Astrocyte (in vitro differentiated cells and primary cell): Measurements from ENCODE around the gene NES. TPM values are rescaled to one million over a fixed set of nuclear protein-coding genes. Genes with fewer than 3 reads are reported as not detected.

Experiments
- DNase-seq: peaks from one replicate; pipeline ENCODE4 v3.0.0-alpha.2; 2010; ENCODE audit warnings: low read depth
- FAIRE-seq: peaks from 2 replicates; lab custom pipeline; 2011; peaks lifted over from hg19 to GRCh38; lab: Jason Lieb, UNC
- H2AFZ ChIP-seq: 2 replicates; pipeline ENCODE4 v1.6.0; 2012; ENCODE audit warnings: low read depth, low read length, inconsistent platforms
- H3K27ac ChIP-seq: 2 replicates; pipeline ENCODE4 v1.5.1; 2011; ENCODE audit warnings: low read depth, low read length, inconsistent platforms
- H3K27me3 ChIP-seq: 2 replicates; pipeline ENCODE4 v1.6.0; 2011; ENCODE audit warnings: low read length, inconsistent platforms; ENCODE audit not compliant: insufficient read depth
- H3K36me3 ChIP-seq: 2 replicates; pipeline ENCODE4 v1.5.1; 2011; ENCODE audit warnings: low read length, inconsistent platforms; ENCODE audit not compliant: insufficient read depth
- H3K4me1 ChIP-seq: 2 replicates; pipeline ENCODE4 v1.5.1; 2011; ENCODE audit warnings: low read length, inconsistent platforms; ENCODE audit not compliant: insufficient read depth
- H3K4me2 ChIP-seq: 2 replicates; pipeline ENCODE4 v1.6.0; 2012; ENCODE audit warnings: low read length, inconsistent platforms
- H3K4me3 ChIP-seq: 2 replicates; pipeline ENCODE4 v1.5.1; 2011; ENCODE audit warnings: low read depth, mild to moderate bottlenecking, low read length, inconsistent platforms; ENCODE audit not compliant: insufficient read depth
- H3K79me2 ChIP-seq: 2 replicates; pipeline ENCODE4 v1.6.0; 2012; ENCODE audit warnings: mild to moderate bottlenecking, low read length, inconsistent platforms; ENCODE audit not compliant: insufficient read depth
- H3K9ac ChIP-seq: 2 replicates; pipeline ENCODE4 v1.6.0; 2012; ENCODE audit warnings: mild to moderate bottlenecking, low read length, inconsistent platforms
- H3K9me3 ChIP-seq: 2 replicates; pipeline ENCODE4 v1.5.1; 2012; ENCODE audit warnings: low read depth, mild to moderate bottlenecking, low read length, inconsistent platforms; ENCODE audit not compliant: insufficient read depth
- H4K20me1 ChIP-seq: 2 replicates; pipeline ENCODE4 v1.6.0; 2012; ENCODE audit warnings: low read length, inconsistent platforms; ENCODE audit not compliant: insufficient read depth
- H3K27ac Mint-ChIP-seq: one replicate; pipeline ENCODE4 v1.8.0; 2021; ENCODE audit warnings: mild to moderate bottlenecking, mixed read lengths; ENCODE audit not compliant: unreplicated experiment
- H3K27me3 Mint-ChIP-seq: one replicate; pipeline ENCODE4 v1.8.0; 2021; ENCODE audit warnings: low read depth, mixed read lengths; ENCODE audit not compliant: unreplicated experiment
- H3K36me3 Mint-ChIP-seq: one replicate; pipeline ENCODE4 v1.8.0; 2021; ENCODE audit warnings: low read depth, mixed read lengths; ENCODE audit not compliant: unreplicated experiment
- H3K4me1 Mint-ChIP-seq: one replicate; pipeline ENCODE4 v1.8.0; 2021; ENCODE audit warnings: low read depth, mixed read lengths; ENCODE audit not compliant: unreplicated experiment
- H3K4me3 Mint-ChIP-seq: one replicate; pipeline ENCODE4 v1.8.0; 2021; ENCODE audit warnings: mild to moderate bottlenecking, moderate library complexity, mixed read lengths; ENCODE audit not compliant: unreplicated experiment
- H3K9me3 Mint-ChIP-seq: one replicate; pipeline ENCODE4 v1.8.0; 2021; ENCODE audit warnings: mild to moderate bottlenecking, mixed read lengths; ENCODE audit not compliant: unreplicated experiment
- EZH2 ChIP-seq: IDR thresholded peaks from 2 replicates; pipeline ENCODE4 v1.6.1; 2012; ENCODE audit warnings: mild to moderate bottlenecking, low read length, inconsistent platforms; ENCODE audit not compliant: insufficient read depth
- total RNA-seq: library from RNA; stranded (reverse); gene quantifications from 2 replicates; pipeline ENCODE4 v1.2.1, GENCODE V29; 2021
- TF ChIP-seq, protein P1 (sequence below): IDR thresholded peaks from 2 replicates; pipeline ENCODE4 v1.5.1; 2011; ENCODE audit warnings: low read depth, mild to moderate bottlenecking, inconsistent platforms, low read length, moderate library complexity; ENCODE audit not compliant: insufficient read depth

The NES gene
- total RNA-seq, 1 donor from 2014 or later = 310 TPM

DNA sequence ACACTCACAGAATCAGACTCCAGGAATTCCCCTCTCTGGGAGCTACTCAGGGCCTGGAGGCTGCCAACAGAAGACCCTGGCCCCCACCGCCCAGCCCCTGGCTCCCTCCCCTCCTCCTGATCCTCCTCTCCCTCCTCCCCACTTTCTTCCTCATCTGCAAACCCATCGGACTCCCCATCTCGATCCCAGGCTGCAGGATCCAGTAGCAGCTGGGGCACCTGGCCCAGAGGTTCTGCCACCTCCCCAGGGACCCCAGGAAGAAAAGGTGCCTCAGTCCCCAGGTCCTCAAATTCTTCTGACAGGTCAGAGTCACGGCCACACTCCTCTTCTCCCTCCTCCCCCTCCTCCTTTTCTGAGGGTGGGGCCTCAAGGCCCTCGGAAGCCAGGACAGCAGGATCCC is 7.4 kb downstream of the NES start:
- Histone ChIP-seq H3K27me3 (no peaks in the 10 kb centered on the region), H3K4me3 (no peak overlapping the region), H3K27ac (no peak overlapping the region), H4K20me1 (peaks cover 22% of the 10 kb centered on the region), H3K4me1 (peaks cover 34% of the 10 kb centered on the region), H2AFZ (no peak overlapping the region), H3K4me2 (no peak overlapping the region), H3K36me3 (peaks cover 17% of the 10 kb centered on the region), H3K9ac (no peak overlapping the region), H3K79me2 (peaks cover 14% of the 10 kb centered on the region), H3K9me3 (no peaks in the 10 kb centered on the region)
- Mint-ChIP-seq H3K4me3 (no peak overlapping the region), H3K27me3 (no peaks in the 10 kb centered on the region), H3K4me1 (peaks cover 69% of the 10 kb centered on the region), H3K9me3 (no peaks in the 10 kb centered on the region), H3K36me3 (peaks cover 24% of the 10 kb centered on the region), H3K27ac (no peak overlapping the region)
- no peak for DNase-seq
- no peak for FAIRE-seq
- TF ChIP-seq, protein P1, sequence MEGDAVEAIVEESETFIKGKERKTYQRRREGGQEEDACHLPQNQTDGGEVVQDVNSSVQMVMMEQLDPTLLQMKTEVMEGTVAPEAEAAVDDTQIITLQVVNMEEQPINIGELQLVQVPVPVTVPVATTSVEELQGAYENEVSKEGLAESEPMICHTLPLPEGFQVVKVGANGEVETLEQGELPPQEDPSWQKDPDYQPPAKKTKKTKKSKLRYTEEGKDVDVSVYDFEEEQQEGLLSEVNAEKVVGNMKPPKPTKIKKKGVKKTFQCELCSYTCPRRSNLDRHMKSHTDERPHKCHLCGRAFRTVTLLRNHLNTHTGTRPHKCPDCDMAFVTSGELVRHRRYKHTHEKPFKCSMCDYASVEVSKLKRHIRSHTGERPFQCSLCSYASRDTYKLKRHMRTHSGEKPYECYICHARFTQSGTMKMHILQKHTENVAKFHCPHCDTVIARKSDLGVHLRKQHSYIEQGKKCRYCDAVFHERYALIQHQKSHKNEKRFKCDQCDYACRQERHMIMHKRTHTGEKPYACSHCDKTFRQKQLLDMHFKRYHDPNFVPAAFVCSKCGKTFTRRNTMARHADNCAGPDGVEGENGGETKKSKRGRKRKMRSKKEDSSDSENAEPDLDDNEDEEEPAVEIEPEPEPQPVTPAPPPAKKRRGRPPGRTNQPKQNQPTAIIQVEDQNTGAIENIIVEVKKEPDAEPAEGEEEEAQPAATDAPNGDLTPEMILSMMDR = no peak
- TF ChIP-seq EZH2 = no peak

DNA sequence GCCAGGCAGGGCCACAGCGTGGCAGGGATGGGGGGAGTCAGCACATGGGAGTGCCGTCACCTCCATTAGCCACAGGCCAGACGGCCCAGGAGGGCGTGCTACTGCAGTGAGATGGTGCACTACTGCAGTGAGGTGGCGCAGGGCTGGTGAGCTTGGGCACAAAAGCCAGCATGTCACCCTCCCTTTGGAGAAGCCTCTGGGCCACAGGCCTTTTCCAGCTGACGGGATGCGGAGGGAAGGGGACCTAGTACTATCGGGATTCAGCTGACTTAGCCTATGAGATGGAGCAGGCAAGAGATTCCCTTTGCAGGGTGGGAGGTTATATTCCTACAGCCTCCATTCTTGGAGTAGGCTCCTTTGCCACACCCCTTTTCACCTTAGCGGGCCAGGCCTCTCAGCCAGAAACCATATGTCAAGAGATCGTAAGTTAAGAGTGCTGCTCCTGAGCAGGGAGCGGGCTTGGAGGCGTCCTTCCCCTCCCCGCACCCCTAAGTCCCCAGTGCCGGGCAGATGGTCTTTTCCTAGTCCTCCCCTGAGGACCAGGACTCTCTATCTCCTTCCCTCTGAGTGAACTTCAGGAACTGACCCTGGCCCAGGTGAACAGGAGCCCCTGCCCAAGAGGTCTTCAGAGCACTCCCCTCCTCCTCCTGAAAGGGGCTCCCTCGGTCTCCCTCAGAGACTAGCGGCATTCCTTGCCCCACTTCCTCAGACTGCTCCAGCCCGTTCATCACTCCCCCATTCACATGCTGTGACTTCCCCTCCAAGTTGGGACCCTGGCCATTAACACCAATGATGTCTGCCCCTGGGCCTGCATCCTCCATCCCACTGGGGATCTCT is 8.2 kb downstream of the NES start:
- H3K4me2 ChIP-seq = no peak overlapping the region
- peak overlapping the region; percentile 72 for H3K27ac Mint-ChIP-seq
- no peak for FAIRE-seq
- peaks cover 19% of the 10 kb centered on the region for H4K20me1 ChIP-seq
- peaks cover 34% of the 10 kb centered on the region for H3K4me1 ChIP-seq
- H3K4me1 Mint-ChIP-seq = peaks cover 71% of the 10 kb centered on the region
- no peaks in the 10 kb centered on the region for H3K27me3 ChIP-seq
- peaks cover 22% of the 10 kb centered on the region for H3K36me3 Mint-ChIP-seq
- no peaks in the 10 kb centered on the region for H3K9me3 Mint-ChIP-seq
- H2AFZ ChIP-seq = no peak overlapping the region
- H3K9me3 ChIP-seq = no peaks in the 10 kb centered on the region
- H3K36me3 ChIP-seq = peaks cover 17% of the 10 kb centered on the region
- DNase-seq = no peak
- H3K27me3 Mint-ChIP-seq = no peaks in the 10 kb centered on the region
- H3K27ac ChIP-seq = no peak overlapping the region
- peak overlapping the region; percentile 8 for H3K4me3 Mint-ChIP-seq
- H3K9ac ChIP-seq = no peak overlapping the region
- no peak overlapping the region for H3K4me3 ChIP-seq
- peaks cover 6% of the 10 kb centered on the region for H3K79me2 ChIP-seq
- TF ChIP-seq, protein P1 = no peak
- TF ChIP-seq EZH2 = no peak
